SU-DHL-6 (cell line): ENCODE data around the gene DPEP1.

Experiments
- H2AFZ ChIP-seq: fragments of 200-600 bp; sonication (generic); 2 replicates; pipeline ENCODE4 v1.6.1; 2014; ENCODE audit warnings: low read depth, mild to moderate bottlenecking, moderate library complexity, mixed read lengths, antibody characterized with exemption, low read length; ENCODE audit not compliant: severe bottlenecking
- H3F3A ChIP-seq: fragments of 200-600 bp; shearing (Covaris generic); 2 replicates; pipeline ENCODE4 v1.6.0; 2016; ENCODE audit warnings: antibody characterized with exemption, mild to moderate bottlenecking; ENCODE audit not compliant: insufficient read depth
- H3K27ac ChIP-seq: fragments of 200-600 bp; sonication (generic); 2 replicates; pipeline ENCODE4 v1.5.1; 2016; ENCODE audit warnings: low read depth, mild to moderate bottlenecking, low read length, moderate library complexity, mixed read lengths
- H3K27me3 ChIP-seq: fragments of 200-600 bp; sonication (generic), shearing (Covaris generic); 2 replicates; pipeline ENCODE4 v1.6.0; 2014; ENCODE audit warnings: mild to moderate bottlenecking, low read length
- H3K36me3 ChIP-seq: fragments of 200-600 bp; sonication (generic); 2 replicates; pipeline ENCODE4 v1.6.1; 2014; ENCODE audit warnings: mild to moderate bottlenecking, low read length, mixed read lengths
- H3K4me2 ChIP-seq: fragments of 300-600, 200-600 bp; shearing (Covaris generic), sonication (generic); 2 replicates; pipeline ENCODE4 v1.6.0; 2014; ENCODE audit warnings: low read length, low read depth, mild to moderate bottlenecking; ENCODE audit not compliant: poor library complexity, severe bottlenecking
- H3K4me3 ChIP-seq: fragments of 200-600 bp; sonication (generic); 2 replicates; pipeline ENCODE4 v1.5.1; 2014; ENCODE audit warnings: antibody characterized with exemption, low read length, mild to moderate bottlenecking, mixed read lengths; ENCODE audit not compliant: insufficient read depth, poor library complexity, severe bottlenecking
- H3K79me2 ChIP-seq: fragments of 200-600 bp; sonication (generic); 2 replicates; pipeline ENCODE4 v1.6.1; 2014; ENCODE audit warnings: mild to moderate bottlenecking, low read length, moderate library complexity; ENCODE audit not compliant: insufficient read depth
- H3K9ac ChIP-seq: fragments of 200-600 bp; sonication (generic); 2 replicates; pipeline ENCODE4 v1.7.0; 2014; ENCODE audit warnings: mild to moderate bottlenecking, low read length
- H3K9me2 ChIP-seq: fragments of 200-600 bp; sonication (generic); replicated peaks from 2 replicates; pipeline ENCODE4 v1.6.1; 2014; ENCODE audit warnings: low read length; ENCODE audit not compliant: insufficient read depth
- H3K9me3 ChIP-seq: fragments of 200-600 bp; sonication (generic); 2 replicates; pipeline ENCODE4 v1.6.1; 2014; ENCODE audit warnings: low read length, mixed read lengths; ENCODE audit not compliant: insufficient read depth
- H4K20me1 ChIP-seq: fragments of 200-600 bp; sonication (generic); 2 replicates; pipeline ENCODE4 v1.6.1; 2014; ENCODE audit warnings: low read depth, mild to moderate bottlenecking, antibody characterized with exemption, low read length, moderate library complexity, mixed read lengths
- CTCF ChIP-seq: fragments of 200-600 bp; sonication (generic); IDR thresholded peaks from one replicate; pipeline ENCODE4 v1.5.1; 2017; ENCODE audit warnings: antibody characterized with exemption, mild to moderate bottlenecking, low read length, moderate library complexity; ENCODE audit not compliant: insufficient read depth, poor library complexity, severe bottlenecking
- EZH2phosphoT487 ChIP-seq: fragments of 200-600 bp; sonication (generic), shearing (Covaris generic); conservative IDR thresholded peaks from 2 replicates; pipeline ENCODE4 v1.6.1; 2018; ENCODE audit warnings: mild to moderate bottlenecking, antibody characterized with exemption, low read length, moderate library complexity, mixed read lengths

DPEP1 gene

DNA sequence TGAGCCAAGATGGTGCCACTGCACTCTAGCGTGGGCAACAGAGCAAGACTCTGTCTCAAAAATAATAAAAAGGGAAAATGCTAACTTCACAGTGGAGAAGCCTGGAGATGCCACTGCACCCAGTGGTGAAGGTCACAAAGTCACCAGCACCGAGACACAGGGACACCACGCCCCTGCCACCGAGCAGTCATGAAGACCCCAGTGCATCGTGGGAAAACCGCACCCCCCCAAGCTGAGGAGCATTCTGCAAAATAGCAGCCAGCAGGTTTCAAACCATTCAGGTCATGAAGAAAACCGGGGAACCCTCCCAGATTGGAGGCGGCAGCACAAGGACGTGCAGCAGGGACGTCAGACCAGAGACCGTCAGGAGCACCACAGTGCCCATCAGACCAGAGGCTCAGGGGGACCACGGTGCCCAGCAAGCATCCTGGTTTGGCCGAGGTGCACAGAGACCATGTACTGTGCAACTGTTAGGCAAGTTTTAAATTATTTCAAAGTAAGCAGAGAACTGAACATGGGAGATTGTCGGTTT is 30.4 kb downstream of the DPEP1 start:
- Histone ChIP-seq H3K9ac (no peak overlapping the region), H2AFZ (no peak overlapping the region), H3K27me3 (no peaks in the 10 kb centered on the region), H3K4me3 (no peak overlapping the region), H3K79me2 (no peaks in the 10 kb centered on the region), H3K9me2 (no peaks in the 10 kb centered on the region), H3F3A (no peaks in the 10 kb centered on the region), H3K9me3 (no peaks in the 10 kb centered on the region), H3K4me2 (no peak overlapping the region), H3K27ac (no peak overlapping the region), H3K36me3 (no peaks in the 10 kb centered on the region), H4K20me1 (no peaks in the 10 kb centered on the region)
- TF ChIP-seq CTCF, result no peak
- TF ChIP-seq EZH2phosphoT487, result no peak

DNA sequence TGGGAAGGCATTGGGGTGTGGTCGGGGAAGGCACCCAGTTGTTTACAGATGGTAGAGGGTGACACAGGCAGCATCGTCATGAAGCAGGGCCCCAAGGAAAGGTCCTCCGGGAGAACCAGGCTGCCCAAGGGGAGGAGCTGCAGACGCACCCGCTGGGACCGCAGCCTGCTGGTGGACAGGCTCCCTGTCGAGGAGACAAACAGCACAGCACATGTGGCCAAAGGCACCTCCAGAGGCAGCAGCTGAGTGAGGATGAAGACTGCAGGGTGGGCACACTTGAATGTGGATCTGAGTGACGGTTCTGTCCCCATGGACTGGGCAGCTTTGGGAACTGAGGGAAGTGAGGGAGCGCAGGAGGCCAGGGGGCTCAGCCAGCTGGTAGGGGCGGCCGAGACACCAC is 31.7 kb downstream of the DPEP1 start:
- no peak for TF ChIP-seq EZH2phosphoT487
- TF ChIP-seq CTCF, result no peak
- Histone ChIP-seq H3K4me3 (no peak overlapping the region), H3K79me2 (no peaks in the 10 kb centered on the region), H3K4me2 (no peak overlapping the region), H3K9me3 (no peaks in the 10 kb centered on the region), H2AFZ (no peak overlapping the region), H4K20me1 (no peaks in the 10 kb centered on the region), H3K36me3 (no peaks in the 10 kb centered on the region), H3K27me3 (no peaks in the 10 kb centered on the region), H3K27ac (no peak overlapping the region), H3K9me2 (no peaks in the 10 kb centered on the region), H3K9ac (no peak overlapping the region), H3F3A (no peaks in the 10 kb centered on the region)

- Histone ChIP-seq H3F3A (no peaks in the 10 kb centered on the region), H3K36me3 (no peaks in the 10 kb centered on the region), H3K27ac (no peak overlapping the region), H4K20me1 (no peaks in the 10 kb centered on the region), H3K27me3 (no peaks in the 10 kb centered on the region), H3K4me2 (no peak overlapping the region), H3K79me2 (no peaks in the 10 kb centered on the region), H3K9me2 (no peaks in the 10 kb centered on the region), H3K9ac (no peak overlapping the region), H2AFZ (no peak overlapping the region), H3K9me3 (no peaks in the 10 kb centered on the region), H3K4me3 (no peak overlapping the region)
- TF ChIP-seq CTCF (no peak), EZH2phosphoT487 (no peak)
These were observed 32.8 kb downstream of the DPEP1 start for GRCh38 chr16:89646270-89646669.
